NCI-H2227 treated with DMSO at 0.1 percent for 48 hours (cell line): ENCODE data around the gene XAGE1A.
"Not testable (repeated sequence)": the region's sequence is repeated elsewhere in the genome, so short reads cannot be mapped to it uniquely, and the experiment has no call there.

Source experiments
- DNase-seq: peaks from one replicate; lab custom pipeline; 2025; lab: John Stamatoyannopoulos, UW

Gene XAGE1A

GRCh38 chrX:52495545-52496418 is at the start of gene XAGE1A:
XAGE1A (plus strand) TSS chrX:52495808; CDS start chrX:52497362, 1,554 bp downstream.
- not testable (repeated sequence) for DNase-seq

- DNase-seq, result not testable (repeated sequence)
These were observed 43.6 kb upstream of the XAGE1A start for GRCh38 chrX:52452031-52452430.

- DNase-seq, result not testable (repeated sequence)
These were observed 24.3 kb upstream of the XAGE1A start for GRCh38 chrX:52471301-52471700.

- not testable (repeated sequence) for DNase-seq
These were observed 788 bp downstream of the XAGE1A start for GRCh38 chrX:52496419-52496772.

- DNase-seq, result not testable (repeated sequence)
These were observed 5.8 kb downstream of the XAGE1A start for GRCh38 chrX:52501362-52501761.

GRCh38 chrX:52504551-52504950 is 8.9 kb downstream of the XAGE1A start:
- DNase-seq, result no peak

- no peak for DNase-seq
These were observed 11.7 kb downstream of the XAGE1A start for GRCh38 chrX:52507331-52507730.

GRCh38 chrX:52509916-52510315 is 14.3 kb downstream of the XAGE1A start:
- DNase-seq, result no peak

- not testable (repeated sequence) for DNase-seq
These were observed 15.5 kb downstream of the XAGE1A start for GRCh38 chrX:52511126-52511525.

- not testable (repeated sequence) for DNase-seq
These were observed 20.7 kb downstream of the XAGE1A start for GRCh38 chrX:52516110-52516986.

- not testable (repeated sequence) for DNase-seq
These were observed 21.3 kb downstream of the XAGE1A start, which contains the start of gene XAGE1B for GRCh38 chrX:52516987-52517325. XAGE1B (minus strand) TSS chrX:52517063; CDS start chrX:52515527, 1,536 bp downstream.

- not testable (repeated sequence) for DNase-seq
These were observed 45.4 kb downstream of the XAGE1A start for GRCh38 chrX:52541051-52541450.

- DNase-seq, result no peak
These were observed 46.7 kb downstream of the XAGE1A start for GRCh38 chrX:52542311-52542710.

- DNase-seq, result no peak
These were observed 48.7 kb downstream of the XAGE1A start for GRCh38 chrX:52544147-52544840.

GRCh38 chrX:52548769-52549168 is 53.2 kb downstream of the XAGE1A start:
- DNase-seq, result not testable (repeated sequence)
